B cell (primary cell): ENCODE results near the gene SLC6A5.

Experiments
- CTCF ChIP-seq: fragments of 200-600 bp; IDR thresholded peaks from one replicate; pipeline ENCODE4 v1.8.0; 2022; ENCODE audit warnings: antibody characterized with exemption, mild to moderate bottlenecking
- EZH2 ChIP-seq: IDR thresholded peaks from 2 replicates; pipeline ENCODE4 v1.6.1; 2012; ENCODE audit warnings: borderline replicate concordance, low read depth, mild to moderate bottlenecking, moderate library complexity, low read length; ENCODE audit not compliant: insufficient read depth, poor library complexity, severe bottlenecking

- no peak for TF ChIP-seq CTCF
- no peak for TF ChIP-seq EZH2
Observed at GRCh38 chr11:20600551-20600950, 1.1 kb downstream of the SLC6A5 start.
